Activated CD4-positive, alpha-beta T cell treated with anti-CD3 and anti-CD28 coated beads, Interleukin-10, Interleukin-2, amounts not matched to agents 100 ng/mL and 50 ng/mL, durations not matched to agents 16 hours and 8 hours (primary cell): Measurements from ENCODE around the gene VPS13D.

Source experiments
- DNase-seq: peaks from one replicate; pipeline ENCODE4 v3.0.0-alpha.2; 2020

Gene VPS13D

GRCh38 chr1:12339811-12340543 is 110.1 kb downstream of the VPS13D start:
- no peak for DNase-seq

- no peak for DNase-seq
Measured at GRCh38 chr1:12340544-12340930, 110.7 kb downstream of the VPS13D start.

DNA sequence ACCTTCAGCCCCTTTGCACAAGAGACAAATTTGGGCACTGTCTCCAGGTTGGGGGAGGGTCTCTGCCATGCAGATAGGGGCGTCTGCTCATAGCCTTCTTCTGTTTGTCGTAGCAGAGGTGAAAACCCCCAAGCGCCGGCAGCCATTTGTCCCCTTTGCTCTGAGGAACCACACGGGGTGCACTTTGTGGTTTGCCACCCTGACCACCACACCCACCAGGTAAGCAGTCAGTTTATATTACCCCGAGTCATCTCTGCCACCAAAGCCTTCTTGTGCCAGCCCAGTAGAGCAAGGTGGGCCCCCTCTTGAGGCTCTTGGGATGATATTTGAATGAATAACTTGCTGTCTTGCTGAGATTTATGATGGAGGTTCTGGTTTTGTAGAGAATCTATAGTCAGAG is 111.8 kb downstream of the VPS13D start:
- DNase-seq: peak; percentile 27

- no peak for DNase-seq
Measured at GRCh38 chr1:12342401-12343003, 112.7 kb downstream of the VPS13D start.

- peak; percentile 64 for DNase-seq
Measured at GRCh38 chr1:12343823-12344487, 114.1 kb downstream of the VPS13D start.

- DNase-seq: peak; percentile 29
Measured at GRCh38 chr1:12344596-12345349, 114.9 kb downstream of the VPS13D start.

GRCh38 chr1:12345350-12346217 is 115.8 kb downstream of the VPS13D start:
- DNase-seq: peak; percentile 55

GRCh38 chr1:12346483-12347151 is 116.8 kb downstream of the VPS13D start:
- no peak for DNase-seq

DNA sequence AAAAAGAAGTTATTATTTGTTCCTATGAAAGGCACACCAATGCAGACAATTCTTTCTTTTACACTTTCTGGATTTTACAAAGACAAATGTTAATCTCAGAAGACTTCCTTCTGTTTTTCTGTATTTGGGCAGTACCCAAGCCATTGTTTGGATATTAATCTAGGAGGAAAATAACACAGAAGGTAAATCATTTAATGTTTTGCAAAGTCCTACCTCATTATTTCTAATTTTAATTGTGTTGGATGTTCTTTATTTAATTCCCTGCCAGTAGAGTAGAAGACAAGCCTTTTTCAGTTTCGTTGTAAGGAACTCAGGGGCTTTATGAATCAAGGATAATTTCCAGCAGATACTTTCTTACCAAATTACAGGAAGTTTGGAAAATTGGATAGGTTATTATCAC is 118.3 kb downstream of the VPS13D start:
- no peak for DNase-seq

DNA sequence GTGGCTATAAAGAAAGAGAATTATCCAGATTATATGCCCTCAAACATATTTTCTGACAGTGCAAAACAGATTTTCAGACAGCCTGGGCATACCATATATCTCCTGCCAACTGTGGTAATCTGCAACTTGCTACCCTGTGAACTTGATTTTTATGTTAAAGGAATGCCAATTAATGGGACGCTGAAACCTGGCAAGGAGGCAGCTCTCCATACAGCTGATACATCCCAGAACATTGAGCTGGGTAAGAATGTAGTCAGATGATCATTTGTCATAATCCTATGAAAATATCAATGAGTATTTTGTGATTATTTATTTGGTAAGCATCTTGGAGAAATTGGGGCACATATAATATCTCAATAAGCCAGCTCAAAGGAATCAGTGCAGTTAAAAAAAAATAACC is 124.2 kb downstream of the VPS13D start:
- no peak for DNase-seq

GRCh38 chr1:12356004-12356890 is 126.4 kb downstream of the VPS13D start:
- no peak for DNase-seq

DNA sequence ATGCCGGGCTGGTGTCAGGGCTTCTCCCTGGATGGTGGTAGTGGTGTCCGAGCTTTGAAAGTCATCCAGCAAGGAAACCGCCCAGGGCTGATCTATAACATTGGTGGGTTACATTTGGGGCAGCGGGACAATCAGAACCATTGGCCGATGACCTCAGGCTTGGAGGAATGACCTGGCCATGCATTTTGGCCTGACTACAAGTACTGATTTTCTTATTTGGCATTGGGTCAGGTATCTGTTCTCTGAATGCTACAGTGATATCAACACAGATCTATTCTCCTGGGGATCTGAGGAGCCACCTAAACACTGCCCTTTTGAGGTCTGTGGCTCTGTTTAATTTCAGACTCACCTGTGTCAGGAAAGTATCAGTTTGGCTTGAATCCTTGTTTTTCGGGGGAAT is 128.7 kb downstream of the VPS13D start:
- DNase-seq: no peak

GRCh38 chr1:12359359-12360133 is 129.7 kb downstream of the VPS13D start:
- DNase-seq: no peak

DNA sequence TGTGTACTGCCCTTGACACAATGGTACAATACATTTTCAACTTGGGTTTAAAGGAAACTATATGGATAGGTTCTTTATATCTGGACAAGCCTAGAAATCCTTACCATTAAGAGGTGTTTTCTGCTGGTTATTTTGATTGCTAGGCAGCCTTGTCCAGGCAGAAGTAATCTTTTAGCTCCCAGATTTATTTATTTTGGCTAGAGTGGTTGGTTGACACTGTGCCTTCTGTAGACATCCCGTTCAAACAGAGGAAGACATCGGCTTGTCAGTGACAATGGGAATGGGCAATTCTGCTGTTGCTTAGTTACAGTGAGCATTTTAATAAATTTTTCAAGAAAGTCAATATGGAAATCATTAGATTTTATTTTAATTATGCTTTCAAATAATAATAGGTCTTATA is 138.8 kb downstream of the VPS13D start:
- DNase-seq: no peak

DNA sequence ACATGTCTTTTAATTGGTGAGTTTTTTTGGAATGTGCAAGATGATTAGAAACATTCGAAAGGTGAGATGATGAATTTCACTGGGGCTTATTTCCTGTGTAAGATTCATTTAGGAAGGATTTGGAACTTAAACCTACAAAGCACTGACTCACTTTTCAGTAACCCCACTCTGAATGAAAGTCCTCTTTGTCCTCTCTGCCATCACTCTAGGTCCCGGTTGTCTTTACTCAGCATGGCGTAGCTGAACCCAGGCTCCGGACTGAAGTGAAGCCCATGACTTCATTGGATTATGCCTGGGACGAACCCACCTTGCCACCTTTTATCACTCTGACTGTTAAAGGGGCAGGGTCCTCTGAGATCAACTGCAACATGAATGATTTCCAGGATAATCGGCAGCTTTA is 139.4 kb downstream of the VPS13D start:
- no peak for DNase-seq

DNA sequence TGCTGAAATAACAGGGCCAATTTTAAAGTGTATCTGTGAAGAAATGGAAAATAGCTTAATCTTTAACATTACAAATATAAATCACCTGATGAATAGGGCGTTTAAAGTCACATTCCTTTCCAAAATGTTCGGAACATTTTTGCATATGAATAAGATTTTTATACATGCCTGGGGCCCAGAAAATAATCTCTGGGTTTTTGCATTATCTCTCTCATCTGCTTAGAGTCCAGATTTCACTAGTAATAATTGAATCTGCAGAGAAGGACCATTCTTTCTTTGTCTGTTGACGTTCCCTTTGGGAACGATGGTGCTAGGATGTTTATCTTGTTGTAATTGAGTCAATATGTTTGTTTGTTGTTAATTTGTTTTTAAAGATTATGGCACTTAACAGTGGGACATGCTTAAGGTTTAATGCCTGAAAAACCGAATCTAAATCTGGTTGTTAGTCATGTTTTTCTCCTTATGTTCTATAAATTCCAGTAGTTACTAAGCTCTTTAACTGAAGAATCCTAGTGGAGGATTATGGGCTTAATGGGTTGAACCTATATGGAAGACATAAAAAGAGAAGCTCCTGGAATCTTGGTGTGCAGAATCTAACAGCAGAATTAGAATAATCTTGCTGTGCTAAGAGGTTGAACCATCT is 140.6 kb downstream of the VPS13D start:
- DNase-seq: no peak

- no peak for DNase-seq
Measured at GRCh38 chr1:12371053-12371452, 141.2 kb downstream of the VPS13D start.

- peak; percentile 28 for DNase-seq
Measured at GRCh38 chr1:12372180-12372579, 142.3 kb downstream of the VPS13D start.

GRCh38 chr1:12372761-12373160 is 142.9 kb downstream of the VPS13D start:
- no peak for DNase-seq
